ENCODE measurements around the gene CLEC16A.

CLEC16A gene

DNA sequence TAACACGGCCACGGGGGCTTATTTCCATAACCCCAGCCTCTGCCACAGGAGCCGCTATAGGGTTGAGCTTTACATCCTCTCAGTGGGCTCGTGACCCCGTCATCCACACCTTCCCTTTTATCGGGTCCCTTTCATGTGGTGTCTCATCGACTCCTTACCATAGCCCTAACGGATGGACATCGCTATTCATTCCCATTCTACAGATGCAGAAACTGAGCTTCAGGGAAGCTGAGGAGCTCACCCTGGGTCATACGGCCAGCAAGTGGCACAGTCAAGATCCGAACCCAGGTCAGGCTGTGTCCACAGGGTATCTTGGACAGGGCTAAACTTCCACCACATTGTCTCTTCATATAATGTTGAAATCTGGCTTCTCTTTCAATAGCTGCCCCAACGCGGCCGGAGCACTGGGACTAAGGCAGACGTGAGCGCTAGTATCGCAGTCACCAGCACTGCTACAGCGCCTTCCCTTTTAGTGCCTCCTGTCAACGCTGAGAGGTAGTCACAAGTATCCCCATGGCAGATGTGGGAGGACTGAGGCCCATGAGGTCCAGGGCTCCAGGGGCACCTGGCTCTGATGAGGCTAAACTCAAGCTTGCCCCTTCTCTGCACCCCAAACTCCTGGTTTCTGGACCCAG, 260.8 kb downstream of the CLEC16A start:
- H3K36me3 ChIP-seq (ENCODE audit: control insufficient read depth, insufficient read depth, low read length): no peaks in the 10 kb centered on the region
- no peak overlapping the region for H3K56ac ChIP-seq (ENCODE audit: low read length)
- H2BK120ac ChIP-seq (ENCODE audit: low read depth, low read length): no peak overlapping the region
- H2BK15ac ChIP-seq (replicated peaks; ENCODE audit: low read depth): no peak overlapping the region
- no peak overlapping the region for H4K8ac ChIP-seq (ENCODE audit: low read depth, low read length)
- H2AK5ac ChIP-seq (ENCODE audit: low read length): no peak overlapping the region
- H3K4me3 ChIP-seq (ENCODE audit: low read length): no peak overlapping the region
- no CpG with 5 or more reads among the region's 19 CpGs for WGBS (ENCODE audit: extremely low coverage, insufficient coverage, low lambda C conversion rate)
- peaks cover 10% of the 10 kb centered on the region for H3K4me1 ChIP-seq (ENCODE audit: control insufficient read depth, low read depth, low read length)
- no peak overlapping the region for H3K18ac ChIP-seq (ENCODE audit: low read length)
- H2BK5ac ChIP-seq (ENCODE audit: low read length): no peak overlapping the region
- no peak overlapping the region for H3K27ac ChIP-seq (ENCODE audit: low read depth, low read length)
- H3K4ac ChIP-seq (ENCODE audit: low read depth, low read length): no peak overlapping the region
- no peaks in the 10 kb centered on the region for H3K79me1 ChIP-seq (ENCODE audit: low read length)
- no peak overlapping the region for H3K9ac ChIP-seq (ENCODE audit: low read length)
- no peaks in the 10 kb centered on the region for H3K79me2 ChIP-seq (ENCODE audit: control insufficient read depth, insufficient read depth, low read length)
- no peak for DNase-seq
- H3K27me3 ChIP-seq (ENCODE audit: insufficient read depth, low read length, poor library complexity): no peaks in the 10 kb centered on the region
- no peak overlapping the region for H4K5ac ChIP-seq (ENCODE audit: low read length)
- no peak overlapping the region for H3K23ac ChIP-seq (ENCODE audit: low read length)
- no peak overlapping the region for H3K4me2 ChIP-seq (ENCODE audit: low read length)

DNA sequence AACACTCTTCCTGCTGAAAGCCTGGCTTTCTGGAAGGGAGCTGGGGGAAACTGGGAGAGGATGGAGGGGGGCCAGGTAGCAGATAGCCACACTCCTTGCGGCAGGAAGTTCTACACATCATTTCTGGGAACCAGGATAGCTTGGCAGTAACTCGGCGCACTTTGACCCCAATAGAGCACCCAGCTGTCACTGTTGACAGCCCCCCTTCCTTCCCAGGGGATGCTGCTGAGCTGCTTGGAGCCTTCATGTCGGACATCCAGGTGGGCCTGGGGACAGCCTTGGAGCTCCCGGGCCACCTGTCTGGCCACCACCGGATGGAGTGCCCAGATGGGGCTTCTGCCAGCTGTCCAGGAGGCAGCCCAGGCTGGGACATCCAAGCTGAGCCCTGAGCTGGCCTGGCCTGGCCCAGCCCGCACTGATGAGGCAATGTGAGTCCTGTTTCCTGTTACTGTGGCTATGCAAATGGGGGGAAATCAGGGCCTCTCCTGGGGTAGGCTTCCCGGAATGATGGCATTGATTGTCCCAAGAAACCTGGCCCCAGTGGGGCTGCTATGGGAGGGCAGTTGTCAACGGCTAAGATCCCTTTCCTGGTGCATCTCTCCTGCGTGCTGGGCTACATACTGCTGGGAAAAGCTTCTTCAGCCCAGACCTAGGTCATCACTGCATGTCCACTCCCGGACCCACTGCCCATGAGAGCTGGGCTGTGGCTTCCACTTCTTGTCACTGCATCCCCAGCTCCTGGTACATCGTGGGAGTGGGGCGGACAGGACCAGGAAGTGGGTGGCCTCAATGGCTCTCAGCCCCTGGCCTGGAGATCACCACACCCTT, 261.6 kb downstream of the CLEC16A start:
- Histone ChIP-seq H3K27me3 (ENCODE audit: insufficient read depth, low read length, poor library complexity) (no peaks in the 10 kb centered on the region), H3K23ac (ENCODE audit: low read length) (no peak overlapping the region), H3K4me2 (ENCODE audit: low read length) (no peak overlapping the region), H3K36me3 (ENCODE audit: control insufficient read depth, insufficient read depth, low read length) (no peaks in the 10 kb centered on the region), H3K4ac (ENCODE audit: low read depth, low read length) (no peak overlapping the region), H4K8ac (ENCODE audit: low read depth, low read length) (no peak overlapping the region), H2BK5ac (ENCODE audit: low read length) (no peak overlapping the region), H3K79me2 (ENCODE audit: control insufficient read depth, insufficient read depth, low read length) (no peaks in the 10 kb centered on the region), H4K5ac (ENCODE audit: low read length) (no peak overlapping the region), H2BK120ac (ENCODE audit: low read depth, low read length) (no peak overlapping the region), H2BK15ac (replicated peaks; ENCODE audit: low read depth) (no peak overlapping the region), H3K27ac (ENCODE audit: low read depth, low read length) (no peak overlapping the region), H3K56ac (ENCODE audit: low read length) (peak overlapping the region; percentile 9), H3K4me3 (ENCODE audit: low read length) (no peak overlapping the region), H3K9ac (ENCODE audit: low read length) (no peak overlapping the region), H2AK5ac (ENCODE audit: low read length) (peak overlapping the region; percentile 27), H3K79me1 (ENCODE audit: low read length) (no peaks in the 10 kb centered on the region), H3K18ac (ENCODE audit: low read length) (no peak overlapping the region), H3K4me1 (ENCODE audit: control insufficient read depth, low read depth, low read length) (peaks cover 6% of the 10 kb centered on the region)
- WGBS (ENCODE audit: extremely low coverage, insufficient coverage, low lambda C conversion rate): no CpG with 5 or more reads among the region's 13 CpGs
- DNase-seq: peak; percentile 66

DNA sequence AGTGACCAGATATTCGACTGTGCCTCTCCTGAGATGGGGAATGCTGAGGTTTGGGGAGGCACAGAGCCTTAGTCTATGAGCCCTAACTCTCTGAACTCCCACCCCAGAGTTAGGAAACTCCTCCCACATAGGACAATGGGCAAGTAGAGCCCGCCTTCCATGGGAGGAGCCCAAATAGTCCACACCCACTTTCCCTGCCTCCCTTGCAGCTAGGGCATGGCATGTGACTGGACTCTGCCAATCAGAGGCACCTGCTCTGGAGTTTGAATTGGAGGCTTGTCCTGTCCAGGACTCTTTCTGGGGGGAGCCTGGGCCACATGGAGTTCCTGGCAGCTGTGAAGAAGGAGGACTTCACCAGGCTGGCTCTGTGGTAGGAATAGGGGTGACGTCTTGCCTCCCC, 263.3 kb downstream of the CLEC16A start:
- Histone ChIP-seq H3K4me2 (ENCODE audit: low read length) (no peak overlapping the region), H3K79me1 (ENCODE audit: low read length) (no peaks in the 10 kb centered on the region), H3K79me2 (ENCODE audit: control insufficient read depth, insufficient read depth, low read length) (no peaks in the 10 kb centered on the region), H2BK15ac (replicated peaks; ENCODE audit: low read depth) (no peak overlapping the region), H2AK5ac (ENCODE audit: low read length) (no peak overlapping the region), H3K4ac (ENCODE audit: low read depth, low read length) (no peak overlapping the region), H3K18ac (ENCODE audit: low read length) (no peak overlapping the region), H4K5ac (ENCODE audit: low read length) (no peak overlapping the region), H3K27ac (ENCODE audit: low read depth, low read length) (no peak overlapping the region), H2BK120ac (ENCODE audit: low read depth, low read length) (no peak overlapping the region), H3K4me1 (ENCODE audit: control insufficient read depth, low read depth, low read length) (peaks cover 2% of the 10 kb centered on the region), H3K27me3 (ENCODE audit: insufficient read depth, low read length, poor library complexity) (no peaks in the 10 kb centered on the region), H4K8ac (ENCODE audit: low read depth, low read length) (no peak overlapping the region), H2BK5ac (ENCODE audit: low read length) (no peak overlapping the region), H3K23ac (ENCODE audit: low read length) (no peak overlapping the region), H3K56ac (ENCODE audit: low read length) (no peak overlapping the region), H3K36me3 (ENCODE audit: control insufficient read depth, insufficient read depth, low read length) (no peaks in the 10 kb centered on the region), H3K4me3 (ENCODE audit: low read length) (no peak overlapping the region), H3K9ac (ENCODE audit: low read length) (no peak overlapping the region)
- DNase-seq: peak; percentile 28
- no CpG with 5 or more reads among the region's 3 CpGs for WGBS (ENCODE audit: extremely low coverage, insufficient coverage, low lambda C conversion rate)

DNA sequence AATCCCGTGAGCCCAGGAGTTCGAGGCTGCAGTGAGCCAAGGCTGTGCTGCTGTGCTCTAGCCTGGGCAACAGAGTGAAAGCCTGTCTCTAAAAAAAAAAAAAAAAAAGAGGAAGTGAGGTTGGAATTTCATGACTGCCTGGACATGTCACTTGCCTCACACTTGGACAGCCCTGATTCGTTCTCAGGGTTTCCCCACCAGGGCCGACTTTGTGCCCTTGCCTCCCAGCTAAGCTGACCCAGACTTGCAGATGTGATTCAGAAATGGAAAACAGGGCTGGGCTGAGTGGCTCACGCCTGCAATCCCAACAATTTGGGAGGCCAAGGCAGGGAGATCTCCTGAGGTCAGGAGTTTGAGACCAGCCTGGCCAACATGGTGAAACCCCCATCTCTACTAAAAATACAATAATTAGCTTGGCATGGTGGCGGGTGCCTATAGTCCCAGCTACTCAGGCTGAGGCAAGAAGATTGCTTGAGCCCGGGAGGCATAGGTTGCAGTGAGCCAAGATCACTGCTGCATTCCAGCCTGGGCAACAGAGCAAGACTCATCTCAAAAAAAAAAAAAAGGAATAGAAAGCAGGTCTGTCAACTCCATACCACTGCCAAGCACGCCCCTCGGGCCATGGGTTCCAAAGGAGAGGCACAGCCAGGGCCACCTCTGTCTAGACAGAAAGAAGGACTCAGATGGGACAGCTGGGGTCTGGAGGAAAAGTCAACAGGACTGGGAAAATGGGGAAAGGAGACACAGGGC, 264.7 kb downstream of the CLEC16A start:
- no peak overlapping the region for H3K4ac ChIP-seq (ENCODE audit: low read depth, low read length)
- no peaks in the 10 kb centered on the region for H3K79me1 ChIP-seq (ENCODE audit: low read length)
- peaks cover 2% of the 10 kb centered on the region for H3K4me1 ChIP-seq (ENCODE audit: control insufficient read depth, low read depth, low read length)
- no peak overlapping the region for H2AK5ac ChIP-seq (ENCODE audit: low read length)
- no peak overlapping the region for H3K18ac ChIP-seq (ENCODE audit: low read length)
- no peak overlapping the region for H3K27ac ChIP-seq (ENCODE audit: low read depth, low read length)
- no CpG with 5 or more reads among the region's 9 CpGs for WGBS (ENCODE audit: extremely low coverage, insufficient coverage, low lambda C conversion rate)
- DNase-seq: no peak
- no peaks in the 10 kb centered on the region for H3K79me2 ChIP-seq (ENCODE audit: control insufficient read depth, insufficient read depth, low read length)
- no peaks in the 10 kb centered on the region for H3K27me3 ChIP-seq (ENCODE audit: insufficient read depth, low read length, poor library complexity)
- H3K4me2 ChIP-seq (ENCODE audit: low read length): no peak overlapping the region
- no peak overlapping the region for H3K23ac ChIP-seq (ENCODE audit: low read length)
- no peak overlapping the region for H2BK5ac ChIP-seq (ENCODE audit: low read length)
- H4K8ac ChIP-seq (ENCODE audit: low read depth, low read length): no peak overlapping the region
- no peak overlapping the region for H3K4me3 ChIP-seq (ENCODE audit: low read length)
- H2BK15ac ChIP-seq (replicated peaks; ENCODE audit: low read depth): no peak overlapping the region
- no peak overlapping the region for H3K56ac ChIP-seq (ENCODE audit: low read length)
- no peaks in the 10 kb centered on the region for H3K36me3 ChIP-seq (ENCODE audit: control insufficient read depth, insufficient read depth, low read length)
- H4K5ac ChIP-seq (ENCODE audit: low read length): no peak overlapping the region
- H2BK120ac ChIP-seq (ENCODE audit: low read depth, low read length): no peak overlapping the region
- no peak overlapping the region for H3K9ac ChIP-seq (ENCODE audit: low read length)

DNA sequence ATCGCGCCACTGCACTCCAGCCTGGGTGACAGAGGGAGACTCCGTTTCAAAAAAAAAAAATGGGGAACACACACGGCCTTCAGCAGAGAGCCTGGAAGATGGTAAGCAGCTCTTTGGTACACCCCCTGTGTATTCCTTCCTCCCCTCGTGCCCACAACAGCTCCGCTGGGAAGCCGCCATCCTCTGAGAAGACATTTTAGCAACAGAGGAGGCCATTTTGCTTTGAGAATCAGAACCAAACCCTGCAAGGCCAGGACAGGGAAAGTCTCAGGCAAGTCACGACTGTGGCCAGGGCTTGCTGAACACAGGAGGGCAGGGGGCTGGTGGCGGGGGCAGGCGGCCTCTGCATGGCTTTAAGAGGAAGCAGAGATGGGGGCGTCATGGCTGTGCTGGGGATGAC, 265.9 kb downstream of the CLEC16A start:
- H3K79me1 ChIP-seq (ENCODE audit: low read length): no peaks in the 10 kb centered on the region
- H3K23ac ChIP-seq (ENCODE audit: low read length): no peak overlapping the region
- no peak overlapping the region for H3K4ac ChIP-seq (ENCODE audit: low read depth, low read length)
- H3K4me1 ChIP-seq (ENCODE audit: control insufficient read depth, low read depth, low read length): peaks cover 2% of the 10 kb centered on the region
- no peak overlapping the region for H4K5ac ChIP-seq (ENCODE audit: low read length)
- no peaks in the 10 kb centered on the region for H3K36me3 ChIP-seq (ENCODE audit: control insufficient read depth, insufficient read depth, low read length)
- H3K9ac ChIP-seq (ENCODE audit: low read length): no peak overlapping the region
- H2BK15ac ChIP-seq (replicated peaks; ENCODE audit: low read depth): no peak overlapping the region
- H2BK5ac ChIP-seq (ENCODE audit: low read length): no peak overlapping the region
- no peak overlapping the region for H2AK5ac ChIP-seq (ENCODE audit: low read length)
- H3K79me2 ChIP-seq (ENCODE audit: control insufficient read depth, insufficient read depth, low read length): no peaks in the 10 kb centered on the region
- no peak overlapping the region for H2BK120ac ChIP-seq (ENCODE audit: low read depth, low read length)
- no peak overlapping the region for H3K18ac ChIP-seq (ENCODE audit: low read length)
- H3K27ac ChIP-seq (ENCODE audit: low read depth, low read length): no peak overlapping the region
- H3K4me3 ChIP-seq (ENCODE audit: low read length): no peak overlapping the region
- H3K4me2 ChIP-seq (ENCODE audit: low read length): no peak overlapping the region
- H3K27me3 ChIP-seq (ENCODE audit: insufficient read depth, low read length, poor library complexity): no peaks in the 10 kb centered on the region
- no peak for DNase-seq
- WGBS (ENCODE audit: extremely low coverage, insufficient coverage, low lambda C conversion rate): no CpG with 5 or more reads among the region's 11 CpGs
- no peak overlapping the region for H4K8ac ChIP-seq (ENCODE audit: low read depth, low read length)
- no peak overlapping the region for H3K56ac ChIP-seq (ENCODE audit: low read length)
